H1 (cell line): ENCODE results near the gene ADCY9. TPM values are rescaled to one million over a fixed set of nuclear protein-coding genes. Genes with fewer than 3 reads are reported as not detected.

Source experiments
- CTCF ChIA-PET: fragments of 300-600 bp; sonication (Branson Sonifier 250); formaldehyde crosslinking; loops from one replicate; lab custom pipeline; 2021; ENCODE audit not compliant: partially characterized antibody; lab: Charles Lee
- POLR2A ChIA-PET: fragments of 300-600 bp; sonication (Branson Sonifier 250); formaldehyde crosslinking; loops from one replicate; lab custom pipeline; 2021; ENCODE audit warnings: inconsistent platforms; ENCODE audit not compliant: partially characterized antibody; lab: Charles Lee
- DNase-seq, 2 experiments: peaks; one replicate each; pipeline versions ENCODE4 v3.0.0 to v3.0.0-alpha.2; 2010 to 2022; ENCODE audit warnings: low spot score in 2 of 2, low read depth in 1 of 2, mixed read lengths in 1 of 2
- FAIRE-seq: peaks from 2 replicates; lab custom pipeline; 2011; peaks lifted over from hg19 to GRCh38; lab: Jason Lieb, UNC
- H2AFZ ChIP-seq: 2 replicates; pipeline ENCODE4 v1.8.1; 2012; ENCODE audit warnings: low read length, inconsistent platforms
- H2AK5ac ChIP-seq: 2 replicates; pipeline ENCODE4 v1.6.1; 2013; ENCODE audit warnings: low read depth, low read length
- H2BK120ac ChIP-seq: replicated peaks from 2 replicates; pipeline ENCODE3; 2013; ENCODE audit warnings: low read depth, low read length, inconsistent platforms
- H2BK12ac ChIP-seq: 2 replicates; pipeline ENCODE4 v1.6.1; 2013; ENCODE audit warnings: low read depth, low read length
- H2BK15ac ChIP-seq: 2 replicates; pipeline ENCODE4 v1.6.1; 2013; ENCODE audit warnings: low read length
- H2BK20ac ChIP-seq: 2 replicates; pipeline ENCODE4 v1.6.1; 2013; ENCODE audit warnings: low read length
- H2BK5ac ChIP-seq: 2 replicates; pipeline ENCODE4 v1.6.1; 2013; ENCODE audit warnings: low read depth, low read length
- H3K14ac ChIP-seq: 2 replicates; pipeline ENCODE4 v1.6.1; 2013; ENCODE audit warnings: inconsistent platforms; ENCODE audit not compliant: insufficient read length
- H3K18ac ChIP-seq: 2 replicates; pipeline ENCODE4 v1.6.1; 2013; ENCODE audit warnings: low read length; ENCODE audit errors: extremely low read depth
- H3K23ac ChIP-seq: 2 replicates; pipeline ENCODE4 v1.6.1; 2013; ENCODE audit warnings: inconsistent platforms; ENCODE audit not compliant: insufficient read length
- H3K23me2 ChIP-seq: 2 replicates; pipeline ENCODE4 v1.6.1; 2013; ENCODE audit warnings: low read depth, low read length
- H3K27ac ChIP-seq: 2 replicates; pipeline ENCODE4 v1.6.1; 2011; ENCODE audit warnings: low read depth, low read length, inconsistent platforms
- H3K27me3 ChIP-seq, 4 experiments: replicated peaks in 1 of 4; 1 replicate in 1 of 4; 2 replicates in 3 of 4; pipeline versions ENCODE4 v1.6.1 to v1.8.1; 2011 to 2013; ENCODE audit warnings: low read length in 3 of 4, mild to moderate bottlenecking in 3 of 4, inconsistent platforms in 2 of 4, mixed read lengths in 2 of 4, moderate library complexity in 1 of 4; ENCODE audit not compliant: control insufficient read depth in 3 of 4, insufficient read depth in 3 of 4; ENCODE audit errors: extremely low read depth in 1 of 4
- H3K36me3 ChIP-seq, 4 experiments: 2 replicates each; pipeline versions ENCODE4 v1.6.1 to v1.8.1; 2011 to 2013; ENCODE audit warnings: mild to moderate bottlenecking in 4 of 4, low read length in 3 of 4, moderate library complexity in 2 of 4, control low read depth in 1 of 4, inconsistent platforms in 1 of 4; ENCODE audit not compliant: insufficient read depth in 4 of 4, control insufficient read depth in 2 of 4
- H3K4ac ChIP-seq: replicated peaks from 2 replicates; pipeline ENCODE3; 2013; ENCODE audit warnings: low read length, low read depth, mixed read lengths, inconsistent platforms; ENCODE audit not compliant: insufficient read length
- H3K4me1 ChIP-seq, 4 experiments: replicated peaks in 1 of 4; 1 replicate in 1 of 4; 2 replicates in 3 of 4; pipeline versions ENCODE4 v1.6.1 to v1.8.1; 2011 to 2013; ENCODE audit warnings: low read length in 3 of 4, inconsistent platforms in 2 of 4, mixed read lengths in 1 of 4; ENCODE audit not compliant: insufficient read depth in 4 of 4, control insufficient read depth in 3 of 4
- H3K4me2 ChIP-seq, 2 experiments: 2 replicates each; pipeline versions ENCODE4 v1.6.1 to v1.8.1; 2011 to 2013; ENCODE audit warnings: low read depth in 2 of 2, low read length in 2 of 2, control low read depth in 1 of 2, inconsistent platforms in 1 of 2, mild to moderate bottlenecking in 1 of 2; ENCODE audit not compliant: insufficient read depth in 1 of 2
- H3K4me3 ChIP-seq, 4 experiments: fragments of 200-600, 300-600 bp in 1 of 4; sonication (generic), shearing (Covaris generic), sonication (Bioruptor Twin) in 1 of 4; 2 replicates each; pipeline versions ENCODE4 v1.5.1 to v1.8.1; 2011 to 2016; ENCODE audit warnings: low read length in 4 of 4, low read depth in 3 of 4, control low read depth in 2 of 4, inconsistent platforms in 2 of 4, mild to moderate bottlenecking in 2 of 4, mixed read lengths in 1 of 4, moderate library complexity in 1 of 4; ENCODE audit not compliant: insufficient read depth in 2 of 4; ENCODE audit errors: extremely low read depth in 1 of 4
- H3K56ac ChIP-seq: replicated peaks from 2 replicates; pipeline ENCODE3; 2013; ENCODE audit warnings: low read depth, mild to moderate bottlenecking, mixed read lengths, low read length, inconsistent platforms; ENCODE audit not compliant: insufficient read length
- H3K79me1 ChIP-seq: 2 replicates; pipeline ENCODE4 v1.6.1; 2013; ENCODE audit warnings: low read depth, low read length, control low read depth
- H3K79me2 ChIP-seq, 2 experiments: 2 replicates each; pipeline versions ENCODE4 v1.6.1 to v1.8.1; 2012 to 2013; ENCODE audit warnings: low read length in 2 of 2, mild to moderate bottlenecking in 2 of 2, inconsistent platforms in 1 of 2; ENCODE audit not compliant: insufficient read depth in 2 of 2, control insufficient read depth in 1 of 2
- H3K9ac ChIP-seq, 4 experiments: replicated peaks in 1 of 4; 1 replicate in 1 of 4; 2 replicates in 3 of 4; pipeline versions ENCODE4 v1.6.1 to v1.8.1; 2011 to 2013; ENCODE audit warnings: low read depth in 3 of 4, low read length in 3 of 4, control low read depth in 2 of 4, mild to moderate bottlenecking in 2 of 4, moderate library complexity in 2 of 4, inconsistent platforms in 1 of 4; ENCODE audit errors: extremely low read depth in 1 of 4
- H3K9me3 ChIP-seq, 2 experiments: 2 replicates each; pipeline versions ENCODE4 v1.6.1 to v1.8.1; 2012 to 2013; ENCODE audit warnings: mild to moderate bottlenecking in 2 of 2, moderate library complexity in 2 of 2, control low read depth in 1 of 2, inconsistent platforms in 1 of 2, low read depth in 1 of 2, low read length in 1 of 2, mixed read lengths in 1 of 2; ENCODE audit not compliant: insufficient read depth in 2 of 2
- H4K20me1 ChIP-seq, 2 experiments: replicated peaks in 1 of 2; 2 replicates each; pipeline versions ENCODE3 to v1.8.1; 2011 to 2013; ENCODE audit warnings: inconsistent platforms in 2 of 2, low read length in 2 of 2, mild to moderate bottlenecking in 1 of 2; ENCODE audit not compliant: insufficient read depth in 2 of 2, control insufficient read depth in 1 of 2
- H4K5ac ChIP-seq: 2 replicates; pipeline ENCODE4 v1.6.1; 2013; ENCODE audit warnings: low read length, low read depth, mixed read lengths, inconsistent platforms; ENCODE audit not compliant: insufficient read length
- H4K8ac ChIP-seq: 2 replicates; pipeline ENCODE4 v1.8.0; 2013; ENCODE audit warnings: mild to moderate bottlenecking, moderate library complexity, low read length, inconsistent platforms; ENCODE audit not compliant: insufficient read depth; ENCODE audit errors: extremely low read depth
- H4K91ac ChIP-seq: replicated peaks from 2 replicates; pipeline ENCODE3; 2013; ENCODE audit warnings: low read length, mixed read lengths, inconsistent platforms; ENCODE audit not compliant: insufficient read length
- ASH2L ChIP-seq: fragments of 200-600, 300-600 bp; sonication (generic); IDR thresholded peaks from one replicate; pipeline ENCODE4 v1.7.1; 2017; ENCODE audit warnings: low read length
- BACH1 ChIP-seq: IDR thresholded peaks from 2 replicates; pipeline ENCODE4 v1.6.1; 2012; ENCODE audit warnings: low read length, improper control_type of control experiment
- CHD1 ChIP-seq: IDR thresholded peaks from 2 replicates; pipeline ENCODE4 v1.6.1; 2012; ENCODE audit warnings: low read depth, low read length, improper control_type of control experiment
- EP300 ChIP-seq, 2 experiments: IDR thresholded peaks; 1 replicate in 1 of 2; 2 replicates in 1 of 2; pipeline ENCODE4 v1.6.1; 2011 to 2012; ENCODE audit warnings: low read depth in 2 of 2, low read length in 2 of 2, mild to moderate bottlenecking in 2 of 2, borderline replicate concordance in 1 of 2, inconsistent platforms in 1 of 2, moderate library complexity in 1 of 2
- JUN ChIP-seq: IDR thresholded peaks from 2 replicates; pipeline ENCODE4 v1.6.1; 2011; ENCODE audit warnings: low read depth, mild to moderate bottlenecking, improper control_type of control experiment, low read length
- KDM5A ChIP-seq: fragments of 200-600 bp; IDR thresholded peaks from 2 replicates; pipeline ENCODE4 v1.7.1; 2012; ENCODE audit warnings: mild to moderate bottlenecking, low read length, inconsistent platforms, mixed read lengths
- MAX ChIP-seq: IDR thresholded peaks from 2 replicates; pipeline ENCODE4 v1.6.1; 2012; ENCODE audit warnings: inconsistent platforms
- POU5F1 ChIP-seq: IDR thresholded peaks from 2 replicates; pipeline ENCODE4 v1.6.1; 2011; ENCODE audit warnings: low read depth, mild to moderate bottlenecking, low read length, moderate library complexity
- SIX5 ChIP-seq: IDR thresholded peaks from 2 replicates; pipeline ENCODE4 v1.6.1; 2011; ENCODE audit warnings: mild to moderate bottlenecking, low read depth, low read length
- SP1 ChIP-seq: IDR thresholded peaks from 2 replicates; pipeline ENCODE4 v1.6.1; 2011; ENCODE audit warnings: low read depth, low read length
- SUZ12 ChIP-seq: fragments of 200-600 bp; sonication (generic); IDR thresholded peaks from 2 replicates; pipeline ENCODE4 v1.6.1; 2012; ENCODE audit warnings: mild to moderate bottlenecking, inconsistent platforms, low read length, moderate library complexity, mixed read lengths
- TAF7 ChIP-seq: optimal IDR thresholded peaks from 2 replicates; pipeline ENCODE3; 2011; ENCODE audit warnings: low read depth, mild to moderate bottlenecking, inconsistent platforms, low read length, moderate library complexity, borderline replicate concordance
- TCF12 ChIP-seq: IDR thresholded peaks from 2 replicates; pipeline ENCODE4 v1.6.1; 2011; ENCODE audit warnings: low read depth, mild to moderate bottlenecking, low read length
- WGBS, 2 experiments: shearing (Covaris generic) in 1 of 2; methylation state at CpG; one replicate each; pipeline versions ENCODE4 v1.1.6 to v1.1.7; 2013 to 2015; ENCODE audit warnings: low lambda C conversion rate in 2 of 2, mixed read lengths in 2 of 2, inconsistent platforms in 1 of 2, low coverage in 1 of 2, missing lambda C conversion rate in 1 of 2; ENCODE audit not compliant: insufficient replicate concordance in 2 of 2, insufficient coverage in 1 of 2, insufficient read length in 1 of 2; ENCODE audit errors: extremely low coverage in 1 of 2, missing lambda C conversion rate in 1 of 2; 5-methylcytosine and 5-hydroxymethylcytosine counted together
- polyA plus RNA-seq, 7 experiments: library from polyadenylated mRNA; depleted of rRNA in 3 of 7; stranded (reverse) in 5 of 7; unstranded in 2 of 7; fragments of >200 nt in 5 of 7; fragments of 200-250 nt in 2 of 7; gene quantifications; 1 replicate in 5 of 7; 2 replicates in 1 of 7; 4 replicates in 1 of 7; pipeline versions ENCODE4 v1.2.1 to v1.2.3, GENCODE V29; 2011 to 2013; ENCODE audit warnings: missing spikeins in 2 of 7, mixed read lengths in 2 of 7
- total RNA-seq: library from RNA; stranded (reverse); fragmentation: NEBNext Ultra II Directional; extraction: Animal tissue kit (Norgen Biotek cat#: 25700); gene quantifications from 2 replicates; pipeline ENCODE4 v1.2.1, GENCODE V29; 2021

Gene ADCY9
- total and polyA plus RNA-seq, 2 of the 8 experiments (the other 6 are each of a cell fraction or from before 2014, with no cell fraction given): 5.4 to 13.1 TPM

- H2BK5ac ChIP-seq: no peak overlapping the region
- H3K18ac ChIP-seq: no peak overlapping the region
- no peak overlapping the region for H2BK20ac ChIP-seq
- no peak overlapping the region for H3K4me3 ChIP-seq
- H3K23me2 ChIP-seq: no peaks in the 10 kb centered on the region
- no peak overlapping the region for H2BK120ac ChIP-seq
- H2AFZ ChIP-seq: no peak overlapping the region
- H4K91ac ChIP-seq: no peak overlapping the region
- no peaks in the 10 kb centered on the region for H3K9me3 ChIP-seq
- H3K27me3 ChIP-seq: no peaks in the 10 kb centered on the region
- no peaks in the 10 kb centered on the region for H3K36me3 ChIP-seq
- no peak overlapping the region for H4K8ac ChIP-seq
- H2AK5ac ChIP-seq: no peak overlapping the region
- POLR2A ChIA-PET: no interaction called here
- no peak overlapping the region for H3K23ac ChIP-seq
- no peak overlapping the region for H2BK15ac ChIP-seq
- no peak overlapping the region for H3K4me2 ChIP-seq
- no peak overlapping the region for H3K27ac ChIP-seq
- DNase-seq (no peak), FAIRE-seq (no peak)
- no peak overlapping the region for H4K5ac ChIP-seq
- TF ChIP-seq SP1 (no peak), JUN (no peak), POU5F1 (no peak), KDM5A (no peak), BACH1 (no peak), ASH2L (no peak), TAF7 (no peak), SIX5 (no peak), EP300 (IDR thresholded peaks at IDR 0.05; ENCODE audit: borderline replicate concordance in 1 of 2, low read depth in 2 of 2, low read length in 2 of 2) (no peak), TCF12 (no peak), MAX (no peak), SUZ12 (no peak), CHD1 (no peak)
- no peak overlapping the region for H3K9ac ChIP-seq
- 0 out of 2 replicates have a peak overlapping the region, but pooled peaks have one; percentile 9 for H2BK12ac ChIP-seq
- H4K20me1 ChIP-seq: no peaks in the 10 kb centered on the region
- H3K79me2 ChIP-seq: no peaks in the 10 kb centered on the region
- no peaks in the 10 kb centered on the region for H3K79me1 ChIP-seq
- H3K56ac ChIP-seq: no peak overlapping the region
- no peak overlapping the region for H3K14ac ChIP-seq
- CTCF ChIA-PET: interaction anchor here (0.6 to 0.7 kb wide), 2 partner anchors 11 to 92 kb away, joined by 3 to 4 read pairs; no protein-coding TSS in a partner anchor
- H3K4me1 ChIP-seq: no peaks in the 10 kb centered on the region
- WGBS, 2 experiments: 92% methylated on average over 8 of the region's 9 CpGs; no CpG with 5 or more reads in 1 of the 2 experiments
- H3K4ac ChIP-seq: no peak overlapping the region
These were observed 166.3 kb downstream of the ADCY9 start for GRCh38 chr16:3949946-3950342.
